Left ventricle myocardium superior (tissue), 1 donor: ENCODE measurements around the gene SH2D5. TPM values are rescaled to one million over a fixed set of nuclear protein-coding genes. Genes with fewer than 3 reads are reported as not detected.
"Not testable (repeated sequence)": the region's sequence is repeated elsewhere in the genome, so short reads cannot be mapped to it uniquely, and the experiment has no call there.

Source experiments
- ATAC-seq: fragments of 200-7000 bp; cut with Tn5 transposase; one replicate; pipeline ENCODE4 v1.9.1; 2020; ENCODE audit warnings: mild to moderate bottlenecking, moderate library complexity
- DNase-seq: peaks from one replicate; pipeline ENCODE4 v3.0.0-alpha.2; 2020
- intact Hi-C: fragments of 100-400 bp; cut with micrococcal nuclease; formaldehyde crosslinking; loops from one replicate; pipeline ENCODE4 v1.11.0; 2022
- total RNA-seq: library from RNA; stranded (reverse); fragmentation: NEBNext Ultra II Directional; extraction: Animal tissue kit (Norgen Biotek cat#: 25700); gene quantifications from one replicate; pipeline ENCODE4 v1.2.1, GENCODE V29; 2021
- donor health status: DM: no; HTN: yes; CAD: no; lungs with severe emphysema.

The SH2D5 gene
- total RNA-seq, 1 donor from 2014 or later = not detected

DNA sequence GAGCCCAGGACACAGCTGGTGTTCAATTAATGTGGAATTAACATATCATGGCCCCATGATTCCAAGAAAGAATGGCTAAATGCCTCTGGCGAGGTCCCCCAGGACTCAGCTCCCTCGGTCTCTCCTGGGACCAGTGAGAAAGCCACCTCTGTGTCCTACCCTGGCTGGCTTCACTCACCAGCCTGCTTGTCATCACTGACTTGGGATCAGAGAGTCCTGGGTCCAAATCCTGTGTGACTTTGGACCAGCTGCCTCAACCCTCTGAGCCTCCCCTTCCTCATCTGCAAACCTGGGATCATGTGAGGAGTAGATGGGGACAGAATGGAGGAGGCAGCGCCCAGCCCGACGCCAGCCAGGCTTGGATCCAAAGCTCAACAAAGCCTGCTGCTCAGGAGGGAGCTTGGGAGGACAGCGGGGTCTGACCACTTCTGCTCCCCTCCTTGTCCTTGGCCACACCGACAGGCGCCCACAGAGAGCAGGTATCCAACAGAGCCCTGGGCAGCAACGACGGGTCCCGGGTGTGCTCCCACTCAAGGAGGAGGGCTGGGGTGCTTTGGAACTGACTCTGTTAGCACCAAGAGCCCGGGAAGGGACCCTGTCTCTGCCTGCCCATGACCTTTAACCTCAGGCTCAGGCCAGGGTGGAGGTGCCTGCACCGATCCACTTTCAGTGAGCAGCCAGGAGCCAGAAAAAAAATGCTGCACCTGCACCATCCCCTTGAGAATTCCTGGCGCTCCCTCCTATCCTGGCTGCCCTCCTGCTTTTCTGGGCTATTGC lies 3.2 kb downstream of the SH2D5 start:
- ATAC-seq (no peak), DNase-seq (peak; percentile 13)
- intact Hi-C loops = no loop called here

DNA sequence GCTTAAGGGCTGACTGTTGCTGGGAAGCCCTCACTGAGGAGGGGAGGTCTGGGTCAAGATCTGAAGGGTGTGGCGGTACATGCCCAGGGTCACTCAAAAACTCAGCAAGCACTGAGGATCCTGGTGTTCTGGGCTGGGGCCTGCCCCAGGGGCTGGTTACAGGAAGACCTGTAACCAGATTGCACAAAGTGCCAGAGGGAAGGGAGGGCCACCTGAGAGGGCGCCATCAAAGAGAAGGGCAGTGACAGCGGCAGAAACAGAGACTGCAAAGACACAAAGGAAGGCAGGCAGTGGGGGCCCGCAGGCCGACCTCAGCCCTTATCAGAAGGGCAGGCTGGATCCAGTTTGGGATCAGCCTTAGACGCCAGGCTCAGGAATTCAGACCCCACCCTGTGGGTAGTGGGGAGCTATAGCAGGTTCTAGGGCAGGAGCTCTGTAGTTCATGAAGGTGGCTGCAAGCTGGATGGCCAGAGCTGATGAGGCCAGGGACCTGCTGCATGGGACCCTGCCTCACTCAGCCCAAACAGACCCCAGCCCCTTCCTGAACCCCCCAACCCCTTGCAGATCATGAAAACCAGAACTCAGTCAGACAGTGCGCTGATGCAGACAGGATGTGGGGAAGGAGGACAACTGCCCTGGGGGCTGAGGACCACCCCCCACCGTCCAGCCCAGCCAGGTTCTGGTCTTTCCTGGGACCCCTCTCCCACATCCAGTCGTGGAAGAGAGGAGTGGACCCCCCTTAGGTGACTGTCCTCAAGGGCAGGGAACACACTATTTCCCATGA lies 3.9 kb downstream of the SH2D5 start:
- intact Hi-C loops = no loop called here
- ATAC-seq = no peak
- DNase-seq = peak; percentile 25

DNA sequence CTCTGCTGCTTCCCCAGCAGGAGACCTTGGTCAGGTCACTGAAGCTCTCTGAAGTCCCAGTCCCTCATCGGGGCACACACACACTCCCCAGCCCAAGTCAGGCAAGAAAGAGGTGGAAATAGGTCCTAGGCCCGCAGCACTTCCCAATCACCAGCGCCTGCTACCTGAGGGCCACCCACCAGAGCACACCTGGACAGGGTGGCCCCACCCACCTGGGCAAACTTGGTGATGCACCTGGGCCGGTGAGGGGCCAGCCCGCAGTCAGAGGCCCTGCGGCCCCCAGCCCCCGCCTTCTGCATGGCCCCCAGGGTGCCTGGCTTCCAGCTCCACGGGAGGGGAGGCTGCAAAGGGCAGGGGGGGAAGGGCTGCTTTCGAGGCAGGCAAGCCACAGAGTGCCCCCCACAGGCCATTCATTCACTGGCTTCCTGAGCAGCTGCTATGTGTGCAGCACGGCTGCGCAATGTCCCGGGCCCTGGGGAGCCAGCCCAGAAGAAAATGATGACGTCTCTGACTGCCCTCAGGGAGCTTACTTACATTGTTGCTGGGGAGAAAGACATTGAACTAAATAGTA lies 4.7 kb downstream of the SH2D5 start:
- intact Hi-C loops = no loop called here
- ATAC-seq (no peak), DNase-seq (no peak)

DNA sequence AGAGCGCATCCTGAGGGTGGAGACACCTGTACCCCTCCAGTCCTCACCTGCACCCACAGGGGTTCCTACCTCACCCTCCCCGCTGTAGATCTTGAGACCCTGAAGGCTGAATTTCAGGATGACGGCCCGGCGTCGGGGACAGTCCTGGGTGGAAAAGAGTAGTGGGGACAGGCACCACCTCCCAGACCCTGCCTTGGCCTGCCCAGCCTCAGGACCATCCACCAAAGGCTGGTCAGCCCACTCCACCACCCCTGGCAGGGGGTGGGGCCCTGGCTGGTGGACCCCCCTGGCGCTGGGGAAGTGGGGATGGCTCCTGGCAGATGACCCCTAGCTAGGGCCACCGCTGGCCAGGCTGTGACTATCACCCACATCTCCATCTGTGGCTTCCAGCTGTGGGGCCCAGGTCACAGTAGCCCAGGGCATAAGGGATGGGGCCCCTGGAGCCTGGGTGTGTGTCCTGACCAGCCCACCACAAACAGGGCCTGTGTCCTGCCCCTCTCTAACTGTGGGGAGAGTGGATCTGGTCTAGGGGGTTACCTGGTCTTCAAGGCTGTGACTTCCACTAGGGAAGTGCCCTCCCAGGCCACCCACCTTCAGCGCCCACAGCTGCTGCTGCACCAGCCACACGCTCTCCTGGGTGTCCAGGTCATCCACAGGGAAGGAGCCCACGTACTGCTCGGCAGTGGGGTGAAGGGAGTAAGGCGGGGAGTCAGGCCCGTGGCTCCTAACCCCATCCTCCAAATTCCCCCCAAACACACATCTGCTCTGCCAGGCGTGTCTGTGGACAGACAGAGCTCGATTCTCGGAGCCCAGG lies 5.4 kb downstream of the SH2D5 start:
- DNase-seq (peak; percentile 11), ATAC-seq (no peak)
- intact Hi-C loops = no loop called here

DNA sequence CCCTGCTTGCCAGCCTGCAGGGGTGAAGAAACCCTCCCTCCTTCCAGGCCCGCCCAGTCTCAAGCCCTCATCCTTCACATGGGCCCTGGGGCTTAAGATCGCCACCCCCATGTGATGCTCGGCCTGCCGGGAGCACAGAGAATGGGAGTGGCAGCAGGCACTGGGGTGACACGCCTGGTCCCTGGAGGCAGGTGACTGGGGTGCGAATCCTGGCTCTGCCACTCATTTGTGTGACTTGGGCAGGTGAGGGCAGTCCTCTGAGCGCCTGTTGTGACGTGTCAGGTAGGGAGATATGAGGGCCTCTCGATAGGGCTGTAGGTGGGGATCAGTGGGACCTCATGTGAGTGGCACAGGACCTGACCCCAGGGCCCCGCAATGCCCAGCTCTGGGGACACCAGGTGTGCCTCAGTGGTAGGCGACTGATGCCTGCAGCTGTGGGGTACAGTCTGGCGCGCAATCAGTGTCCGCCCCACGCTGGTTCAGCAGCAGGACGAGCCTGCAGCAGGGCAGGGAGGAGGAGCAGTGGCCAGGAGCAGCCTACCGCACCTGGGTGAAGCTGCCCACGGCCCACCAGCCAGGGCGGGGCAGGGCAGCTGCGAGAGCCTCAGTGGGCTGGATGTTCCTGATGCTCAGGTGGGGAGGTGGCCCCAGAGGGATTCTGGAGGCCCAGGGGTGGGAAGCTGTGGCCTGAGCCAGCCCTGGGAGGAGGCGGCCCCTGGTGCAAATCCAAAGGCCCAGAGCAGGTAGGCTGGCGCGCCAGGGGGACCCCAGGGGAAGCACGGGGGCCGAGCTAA lies 6.2 kb downstream of the SH2D5 start:
- peak; percentile 18 for DNase-seq
- no peak for ATAC-seq
- intact Hi-C loops = no loop called here

DNA sequence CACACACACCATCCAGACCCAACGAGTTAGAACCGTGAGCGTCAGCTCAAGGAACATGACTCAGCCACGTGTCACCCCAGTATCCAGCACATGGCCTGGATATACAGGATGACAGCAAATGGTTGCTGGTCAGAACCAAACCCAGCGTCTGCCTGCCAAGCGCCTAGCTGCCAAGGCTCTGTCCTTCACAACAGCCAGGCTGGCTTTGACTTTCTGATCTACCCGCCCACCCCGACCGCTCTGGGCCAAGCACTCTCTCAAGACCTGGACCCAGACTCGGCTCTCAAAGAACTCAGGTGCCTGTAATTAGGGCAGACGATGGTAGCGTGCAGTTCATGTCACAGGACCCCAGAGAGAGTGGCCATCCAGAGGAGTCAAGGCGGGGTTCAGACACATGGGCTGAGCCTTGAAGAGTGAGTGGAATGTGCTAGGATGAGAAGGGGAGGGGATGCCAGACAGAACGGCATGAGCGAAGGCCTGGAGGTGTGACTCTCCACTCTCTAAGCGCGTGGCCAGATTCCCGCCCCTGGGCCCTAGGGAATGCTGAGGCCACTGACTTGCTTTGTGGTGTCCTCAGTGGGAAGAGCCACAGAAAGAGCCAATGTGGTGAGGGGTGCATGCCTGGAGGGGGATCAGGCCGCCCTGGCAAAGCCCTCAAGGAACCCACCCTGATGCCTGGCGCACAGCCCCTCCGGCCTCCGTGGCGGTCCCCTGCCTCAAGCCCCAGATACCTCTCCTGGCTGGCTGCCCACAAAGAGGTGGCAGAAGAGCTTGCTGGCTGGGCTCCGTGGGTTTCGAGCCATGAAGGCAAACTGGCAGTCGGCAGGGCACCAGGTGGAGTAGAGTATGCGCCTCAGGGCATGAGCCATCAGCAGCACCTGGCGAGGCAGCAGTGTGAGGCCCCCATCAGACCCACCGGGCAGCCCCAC lies 7.0 kb downstream of the SH2D5 start:
- DNase-seq (peak; percentile 27), ATAC-seq (no peak)
- intact Hi-C loops = no loop called here

DNA sequence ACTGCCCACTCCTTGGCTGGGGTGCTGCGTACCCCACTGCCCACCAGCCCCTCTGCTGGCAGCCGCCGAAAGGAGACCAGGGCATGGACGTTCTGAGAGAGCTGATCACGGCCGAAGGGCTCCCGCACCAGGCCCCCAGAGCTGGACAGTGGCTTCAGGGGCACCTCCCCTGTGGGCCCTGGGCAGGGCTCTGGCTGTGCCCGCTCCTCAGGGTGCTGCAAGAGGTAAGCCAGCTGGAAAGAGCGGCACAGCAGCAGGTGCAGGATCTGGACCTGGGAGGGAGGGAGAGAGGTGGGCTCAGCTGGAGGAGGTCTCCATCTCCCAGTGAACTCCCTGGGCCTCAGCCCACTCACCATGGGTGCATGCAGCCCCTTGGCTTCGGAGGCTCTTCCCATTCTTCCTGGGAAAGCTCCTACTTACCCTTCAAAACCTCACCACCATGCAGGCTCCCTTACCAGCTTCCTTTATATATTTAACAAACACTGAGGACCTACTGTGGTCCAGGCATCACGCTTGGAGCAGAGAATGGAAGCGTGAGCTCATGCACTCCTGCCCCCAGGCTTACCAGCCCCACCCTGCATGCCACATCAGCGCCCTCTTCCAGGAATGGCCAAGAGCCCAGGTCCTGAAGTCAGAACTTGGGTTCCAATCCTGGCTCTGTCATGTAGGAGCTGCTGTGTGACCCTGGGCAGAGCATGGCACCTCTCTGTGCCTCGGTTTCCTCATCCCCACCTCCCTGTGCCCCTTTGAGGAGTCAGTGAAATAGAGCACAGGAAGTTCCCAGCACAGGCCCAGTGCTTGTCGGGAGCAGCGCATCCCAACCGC lies 7.9 kb downstream of the SH2D5 start:
- ATAC-seq (no peak), DNase-seq (peak; percentile 15)
- intact Hi-C loops = no loop called here

DNA sequence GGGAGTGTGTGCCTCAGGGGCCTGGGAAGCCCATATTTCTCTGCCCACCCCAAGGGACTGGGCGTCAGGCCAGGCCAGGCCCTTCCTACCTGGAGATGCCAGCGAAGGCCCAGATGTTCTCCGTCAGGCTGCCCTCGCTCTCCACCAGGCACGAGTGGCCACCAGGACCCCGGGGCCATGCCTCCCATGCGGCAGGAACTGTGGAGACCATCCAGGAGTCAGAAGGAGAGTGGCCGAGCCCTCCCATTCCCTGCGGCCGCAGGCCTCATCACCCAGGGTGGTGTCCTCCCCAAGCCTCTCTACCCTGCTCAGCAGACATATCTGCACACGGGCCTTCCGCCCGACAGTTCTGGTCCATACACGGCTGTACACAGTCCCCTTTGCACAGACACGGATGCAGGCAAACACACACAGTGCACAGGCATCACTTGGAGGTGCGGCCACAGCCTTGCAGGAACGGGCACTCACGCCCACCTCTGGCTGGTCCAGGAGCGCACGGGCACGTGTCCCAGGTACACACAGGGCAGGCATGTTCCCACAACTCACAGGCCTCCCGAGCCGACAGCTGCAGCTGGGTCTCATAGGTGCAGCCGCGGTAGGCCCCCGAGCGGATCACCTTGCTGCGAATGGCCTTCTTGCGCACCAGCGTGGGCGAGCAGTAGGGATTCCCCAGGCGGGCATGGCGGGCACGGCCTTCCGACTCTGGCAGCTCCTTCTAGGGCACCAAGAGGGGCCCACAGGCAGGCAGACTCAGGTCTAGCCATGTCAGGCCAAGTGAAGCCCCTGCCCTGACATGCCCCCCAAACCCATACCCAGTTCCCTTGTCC lies 8.8 kb downstream of the SH2D5 start:
- ATAC-seq (no peak), DNase-seq (peak; percentile 18)
- intact Hi-C loops = no loop called here

DNA sequence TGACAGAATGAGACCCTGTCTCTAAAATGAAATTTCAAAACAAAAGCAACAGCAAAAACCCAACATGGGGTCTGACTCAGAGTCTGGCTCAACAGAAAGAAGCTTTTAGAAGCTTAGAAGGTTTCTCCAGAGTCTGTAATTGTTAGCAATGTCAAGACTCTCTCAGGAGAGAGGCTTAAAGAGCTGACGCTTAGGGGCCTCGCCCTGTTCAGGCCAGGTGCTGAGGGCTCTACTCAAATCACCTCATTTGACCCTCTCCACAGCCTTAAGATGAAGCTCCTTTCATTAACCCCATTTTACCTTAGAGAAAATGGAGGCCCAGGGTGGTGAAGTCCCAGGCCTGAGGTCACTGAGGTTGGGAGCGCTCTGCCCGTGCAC lies 9.4 kb downstream of the SH2D5 start:
- ATAC-seq (no peak), DNase-seq (no peak)
- intact Hi-C loops = no loop called here

DNA sequence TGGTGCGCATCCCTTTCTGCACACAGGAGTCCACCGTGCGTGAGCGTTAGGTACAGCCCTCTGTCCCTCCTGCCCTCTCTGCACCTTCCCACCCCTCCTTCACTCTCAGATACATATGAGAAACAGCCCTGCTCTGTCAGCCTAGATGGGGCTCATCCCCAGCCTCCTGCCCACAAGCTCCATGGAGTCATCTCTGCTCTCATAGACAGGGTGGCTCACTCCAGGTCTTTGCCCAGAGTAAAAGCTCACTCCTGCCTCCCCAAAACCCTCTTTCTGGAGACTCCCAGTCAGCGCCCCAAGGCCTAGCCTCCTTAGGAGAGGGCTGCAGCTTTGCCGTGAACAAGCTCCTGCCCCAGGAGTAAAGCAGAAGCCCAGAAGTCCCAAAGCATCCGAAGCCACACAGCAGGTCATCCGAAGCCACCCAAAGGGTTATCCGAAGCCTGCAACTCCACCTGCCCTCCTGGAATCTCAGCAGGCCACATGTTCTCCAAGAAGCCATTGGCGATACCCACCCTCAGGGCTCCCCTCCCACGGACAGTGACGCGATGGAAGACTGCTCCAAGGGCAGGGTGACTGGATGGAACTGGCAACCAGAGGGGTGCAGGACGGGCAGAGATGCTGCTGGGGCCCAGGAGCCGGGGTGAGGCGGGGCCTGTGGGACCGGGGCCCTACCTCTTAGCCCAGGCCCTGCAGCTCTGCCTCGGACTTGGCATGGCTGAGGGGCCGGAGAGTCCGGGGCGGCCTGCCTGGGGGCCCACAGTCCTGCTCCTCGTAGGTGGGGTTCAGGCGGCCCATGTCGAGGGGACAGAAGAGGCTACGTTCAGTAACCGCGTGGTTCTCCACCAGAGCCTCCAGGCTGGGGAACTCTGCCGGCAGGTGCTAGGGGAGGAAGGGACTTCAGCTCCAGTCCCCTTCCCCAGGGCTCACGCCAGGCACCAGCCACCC lies 11.1 kb downstream of the SH2D5 start:
- intact Hi-C loops = no loop called here
- no peak for ATAC-seq

DNA sequence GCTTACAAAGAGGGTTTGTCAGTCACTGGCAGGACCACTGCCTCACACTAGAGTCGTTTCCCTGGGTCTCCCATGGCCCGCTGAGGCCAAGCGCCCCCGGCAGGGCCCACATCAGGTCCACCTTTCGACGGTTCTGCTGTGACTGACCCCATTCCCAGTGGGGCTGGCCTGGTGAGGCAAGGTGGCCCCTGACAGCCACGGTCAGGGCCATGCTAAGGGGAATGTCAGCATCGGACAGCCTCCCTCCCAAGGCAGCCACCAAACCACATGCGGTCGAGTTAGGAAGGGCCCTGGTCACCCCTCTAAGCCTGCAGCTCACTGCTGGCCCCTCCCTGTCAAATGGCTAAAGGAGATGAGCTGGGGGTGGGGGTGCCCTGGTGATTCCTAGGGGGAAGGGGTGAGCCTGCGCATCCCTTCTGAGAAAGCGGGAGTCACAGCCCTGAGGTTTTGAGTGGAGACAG lies 11.8 kb downstream of the SH2D5 start:
- no peak for ATAC-seq
- intact Hi-C loops = no loop called here
- DNase-seq = peak; percentile 19

More for the DNA sequence above, 11.1 kb downstream of the SH2D5 start:
- peak; percentile 23 for DNase-seq

DNA sequence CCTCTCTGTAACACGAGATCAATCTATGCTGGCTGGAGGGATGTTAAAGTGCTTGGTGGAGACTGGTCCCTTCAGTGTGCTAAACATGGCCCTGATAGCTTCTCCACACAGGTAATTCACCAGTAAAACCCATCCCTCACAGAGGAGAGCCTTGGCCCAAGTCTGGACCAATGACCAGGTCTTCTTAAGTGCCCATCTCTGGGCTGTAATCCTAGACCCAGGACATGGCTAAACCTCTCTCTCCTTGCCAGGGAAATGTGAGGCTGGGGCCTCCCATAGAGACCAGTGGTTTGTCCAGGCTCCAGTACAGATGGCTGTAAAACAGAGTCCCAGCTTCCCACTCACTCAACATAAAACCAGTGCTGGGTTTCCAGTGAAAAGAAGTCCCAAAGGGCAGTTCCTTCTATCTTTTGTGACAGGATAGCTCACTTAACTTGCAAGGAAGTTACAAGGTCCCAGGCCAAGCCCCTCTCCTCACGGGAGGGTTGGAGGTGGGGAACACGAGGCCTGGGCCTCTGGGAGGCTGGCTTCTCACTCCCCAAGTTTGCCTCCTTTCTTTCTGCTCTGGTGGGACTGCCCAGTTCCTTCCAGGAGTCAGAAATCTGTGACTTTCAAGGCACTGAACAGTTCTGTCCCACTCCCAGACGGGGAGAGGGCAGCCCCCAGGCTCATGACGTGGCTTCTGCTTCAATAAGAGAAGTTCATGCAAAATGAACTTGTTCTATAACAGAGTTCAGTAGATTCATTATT lies 12.5 kb downstream of the SH2D5 start:
- intact Hi-C loops = no loop called here
- ATAC-seq = no peak
- peak; percentile 1 for DNase-seq

DNA sequence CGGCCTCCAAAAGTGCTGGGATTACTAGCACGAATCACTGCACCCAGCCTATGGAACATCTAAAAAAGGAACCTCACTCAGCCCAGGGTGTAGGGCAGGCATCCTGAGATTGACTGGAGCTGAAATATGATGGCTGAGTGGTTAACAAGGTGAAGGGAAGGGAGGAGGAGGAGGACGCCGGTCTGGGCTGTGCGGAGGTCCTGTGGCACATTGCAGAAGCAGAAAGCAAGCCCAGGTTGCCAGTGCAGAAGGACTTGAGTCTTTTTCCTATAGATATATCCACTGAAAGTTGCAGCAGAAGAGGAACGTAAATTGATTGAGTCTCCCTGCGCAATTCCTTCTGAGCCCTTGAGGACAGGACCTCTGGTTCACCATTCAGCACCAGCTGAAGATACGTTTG lies 13.2 kb downstream of the SH2D5 start:
- ATAC-seq (no peak), DNase-seq (peak; percentile 1)
- intact Hi-C loops = no loop called here

DNA sequence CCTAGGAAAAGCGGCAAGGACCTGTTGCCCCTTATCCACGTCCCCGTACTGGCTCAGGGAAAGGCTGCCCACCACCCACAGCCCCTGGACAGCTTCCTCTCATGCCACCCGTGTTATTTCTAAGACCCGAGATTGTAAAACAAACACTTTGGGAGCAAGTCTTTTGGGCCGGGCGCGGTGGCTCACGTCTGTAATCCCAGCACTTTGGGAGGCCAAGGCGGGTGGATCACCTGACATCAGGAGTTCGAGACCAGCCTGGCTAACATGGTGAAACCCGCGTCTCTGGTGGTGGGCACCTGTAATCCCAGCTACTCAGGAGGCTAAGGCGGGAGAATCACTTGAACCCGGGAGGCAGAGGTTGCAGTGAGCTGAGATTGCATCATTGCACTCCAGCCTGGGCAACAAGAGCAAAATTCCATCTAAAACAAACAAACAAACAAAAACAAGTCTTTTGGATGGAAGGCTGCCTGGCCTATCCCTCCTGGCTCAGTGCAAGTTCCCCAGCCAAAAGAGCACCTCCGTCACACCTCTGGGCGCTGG lies 14.1 kb downstream of the SH2D5 start:
- intact Hi-C loops, DNase-seq, ATAC-seq: not testable (repeated sequence)
